ENCODE measurements around the gene TBC1D10B.
"Not testable (repeated sequence)": the region's sequence is repeated elsewhere in the genome, so short reads cannot be mapped to it uniquely, and the experiment has no call there.

TBC1D10B gene

DNA sequence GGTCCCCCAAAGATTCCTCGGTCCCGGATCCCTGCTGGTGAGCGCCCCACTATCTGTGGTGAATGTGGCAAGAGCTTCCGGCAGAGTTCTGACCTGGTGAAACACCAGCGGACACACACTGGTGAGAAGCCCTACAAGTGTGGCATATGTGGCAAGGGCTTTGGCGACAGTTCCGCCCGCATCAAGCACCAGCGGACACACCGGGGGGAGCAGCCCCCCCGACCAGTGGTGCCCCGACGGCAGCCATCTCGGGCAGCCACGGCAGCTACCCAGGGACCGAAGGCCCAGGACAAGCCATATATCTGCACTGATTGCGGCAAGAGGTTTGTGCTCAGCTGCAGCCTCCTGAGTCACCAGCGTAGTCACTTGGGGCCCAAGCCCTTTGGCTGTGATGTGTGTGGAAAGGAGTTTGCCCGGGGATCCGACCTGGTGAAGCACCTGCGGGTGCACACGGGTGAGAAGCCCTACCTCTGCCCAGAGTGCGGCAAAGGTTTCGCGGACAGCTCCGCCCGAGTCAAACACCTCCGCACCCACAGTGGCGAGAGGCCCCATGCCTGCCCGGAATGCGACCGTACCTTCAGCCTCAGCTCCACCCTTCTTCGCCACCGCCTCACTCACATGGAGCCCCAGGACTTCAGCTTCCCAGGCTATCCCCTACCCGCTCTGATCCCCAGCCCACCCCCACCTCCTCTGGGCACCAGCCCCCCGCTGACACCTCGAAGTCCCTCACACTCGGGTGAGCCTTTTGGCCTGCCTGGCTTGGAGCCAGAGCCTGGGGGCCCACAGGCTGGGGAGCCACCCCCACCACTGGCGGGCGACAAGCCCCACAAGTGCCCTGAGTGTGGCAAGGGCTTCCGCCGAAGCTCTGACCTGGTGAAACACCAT is 27.7 kb upstream of the TBC1D10B start:
- DNase-seq, result no peak

DNA sequence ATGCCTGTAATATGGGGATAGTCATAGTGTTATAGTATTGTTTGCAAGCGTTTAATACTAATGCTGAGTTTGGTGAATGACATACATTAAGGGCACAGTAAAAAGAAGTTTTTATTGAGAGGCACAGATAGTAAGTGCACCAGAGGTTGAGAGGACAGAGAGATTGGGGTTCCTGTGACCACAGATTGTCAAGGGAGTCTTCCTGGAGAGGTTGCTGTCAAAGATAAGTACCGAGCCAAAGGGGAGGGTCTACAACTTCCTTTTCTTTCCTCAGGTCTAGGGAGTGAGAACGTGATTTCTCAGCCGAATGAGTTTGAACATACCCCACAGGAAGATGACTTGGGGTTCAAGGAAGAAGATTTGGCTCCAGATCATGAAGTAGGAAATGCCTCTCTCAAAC is 26.8 kb upstream of the TBC1D10B start:
- no peak for DNase-seq

DNA sequence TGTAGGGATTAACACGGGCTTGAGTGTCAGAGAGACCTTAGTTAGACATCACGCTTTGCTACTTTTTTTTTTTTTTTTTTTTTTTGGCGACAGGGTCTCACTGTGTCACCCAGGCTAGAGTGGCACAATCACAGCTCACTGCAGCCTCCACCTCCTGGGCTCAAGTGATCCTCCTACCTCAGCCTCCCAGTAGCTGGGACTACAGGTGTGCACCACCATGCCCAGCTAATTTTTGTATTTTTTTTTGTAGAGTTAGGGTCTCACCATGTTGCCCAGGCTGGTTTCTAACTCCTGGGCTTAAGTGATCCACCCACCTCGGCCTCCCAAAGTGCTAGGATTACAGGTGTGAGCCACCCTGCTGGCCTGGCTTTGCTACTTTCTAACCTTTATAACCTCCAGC is 26.3 kb upstream of the TBC1D10B start:
- not testable (repeated sequence) for DNase-seq

DNA sequence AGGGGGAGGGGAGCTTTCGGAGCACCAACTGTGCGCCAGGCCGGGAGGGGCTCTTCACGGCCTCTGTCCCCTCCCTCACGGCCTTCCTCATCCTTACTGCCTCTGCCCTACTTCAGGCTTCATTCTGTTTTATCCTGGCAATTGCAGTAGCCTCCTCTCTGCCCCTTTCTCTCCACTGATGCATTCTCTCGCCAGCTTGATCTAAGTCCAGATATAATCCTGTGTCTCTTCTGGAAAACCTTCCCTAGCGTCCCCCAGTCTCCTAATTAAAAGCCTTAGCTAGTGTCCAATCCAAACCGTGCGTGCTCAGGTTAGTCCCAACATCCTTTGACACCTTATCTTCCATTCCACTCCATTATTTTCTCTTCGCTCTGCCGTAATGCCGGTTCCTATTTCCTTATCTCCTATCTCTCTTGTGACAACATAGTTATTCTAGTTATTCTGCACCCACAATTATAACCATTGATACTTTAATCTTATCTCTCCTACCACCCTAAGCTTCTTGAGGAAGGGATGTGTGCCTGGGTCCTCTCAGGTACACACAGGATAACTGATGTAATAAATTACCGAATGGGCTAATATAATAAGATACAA is 25.8 kb upstream of the TBC1D10B start:
- DNase-seq, result no peak

DNA sequence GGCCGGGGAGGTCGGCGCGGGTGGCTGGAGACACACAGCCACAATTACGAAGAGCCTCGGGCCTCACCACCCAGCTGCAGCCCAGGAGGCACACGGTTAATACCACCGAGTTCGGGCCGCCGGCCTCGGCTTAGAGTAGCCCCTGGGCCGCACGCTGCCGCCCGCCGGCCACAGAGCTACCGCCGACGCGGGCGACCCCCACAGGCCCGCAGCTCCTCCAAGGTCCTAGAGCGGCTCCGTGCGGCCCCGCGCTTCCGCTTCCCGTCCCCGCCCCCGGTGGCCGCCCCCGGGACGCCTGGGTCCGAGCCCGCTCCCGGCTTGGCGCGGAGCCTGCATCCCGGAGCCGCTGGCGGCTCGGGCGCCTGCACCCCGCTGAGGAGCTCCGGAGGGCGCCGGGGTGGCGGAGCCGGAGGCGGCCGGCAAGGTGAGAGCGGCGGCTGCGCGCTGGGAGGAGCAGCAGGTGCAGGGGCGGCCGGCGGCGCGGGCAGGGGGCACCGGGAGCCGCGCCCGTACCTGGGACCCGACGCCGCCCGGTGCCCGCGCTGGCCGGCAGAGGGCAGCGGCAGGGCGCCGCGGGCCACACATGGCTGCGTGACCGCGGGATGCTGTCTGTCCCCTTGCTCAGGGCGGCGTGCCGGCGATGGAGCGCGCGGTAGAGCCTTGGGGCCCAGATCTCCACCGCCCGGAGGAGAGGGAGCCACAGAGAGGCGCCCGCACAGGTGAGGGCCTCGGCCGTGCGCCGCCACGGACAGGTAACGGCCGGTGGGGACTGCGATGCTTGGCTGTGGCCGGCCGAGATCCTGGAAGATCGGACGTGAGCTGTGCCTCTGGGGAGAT is 25.1 kb upstream of the TBC1D10B start, which contains the start of gene ZNF48:
TSS of gene ZNF48 (plus strand) at position 266 of the 837 bp plus-strand sequence. CDS start at position 641, 375 bp downstream.
- peak; percentile 34 for DNase-seq

DNA sequence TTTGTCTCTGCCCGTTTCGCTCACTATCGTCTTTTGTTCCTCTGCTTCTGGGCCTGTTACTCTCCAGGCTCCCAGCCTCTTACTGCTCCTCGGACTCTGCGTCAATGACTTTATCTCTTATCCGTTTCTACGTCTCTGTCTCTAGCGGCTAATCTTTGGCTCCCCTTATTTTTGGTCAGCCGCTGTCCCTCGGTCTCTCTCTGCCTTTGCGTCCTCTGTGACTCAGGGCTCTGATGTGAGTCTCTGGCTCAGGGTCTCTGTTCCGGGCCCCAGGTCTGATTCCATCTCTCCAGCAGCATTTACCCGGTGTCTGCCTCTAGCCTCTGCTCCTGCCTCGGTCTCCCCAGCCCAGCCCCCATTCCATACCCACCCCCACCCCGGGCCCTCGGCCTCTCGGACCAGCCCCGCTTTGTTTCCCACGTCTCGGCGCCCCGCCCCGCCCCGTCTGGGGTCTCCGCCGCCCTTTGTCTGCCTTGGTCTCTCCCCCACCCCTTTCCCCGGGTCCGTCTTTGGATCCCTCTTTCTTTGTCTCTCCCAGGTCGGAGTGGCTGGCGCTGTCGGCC is 24.4 kb upstream of the TBC1D10B start:
- DNase-seq, result no peak

DNA sequence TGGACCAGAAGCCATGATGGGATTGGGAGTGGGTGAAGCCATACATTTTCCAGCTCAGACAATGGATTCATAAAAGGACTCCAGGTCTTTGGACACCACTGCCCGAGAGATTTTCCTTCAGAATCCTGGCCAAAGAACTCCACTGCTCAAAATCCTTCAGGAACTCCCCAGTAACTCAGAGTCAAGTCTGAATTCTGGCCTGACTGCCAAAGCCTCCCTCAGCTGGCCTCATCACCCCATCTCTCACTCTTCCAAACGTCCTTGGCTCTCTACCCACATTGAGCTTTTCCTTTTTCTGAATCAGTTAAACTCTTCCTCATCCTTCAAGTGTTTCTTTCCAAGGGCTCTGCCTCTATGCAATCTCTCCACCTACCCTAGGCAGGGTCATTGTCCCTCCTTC is 13.2 kb upstream of the TBC1D10B start:
- no peak for DNase-seq

DNA sequence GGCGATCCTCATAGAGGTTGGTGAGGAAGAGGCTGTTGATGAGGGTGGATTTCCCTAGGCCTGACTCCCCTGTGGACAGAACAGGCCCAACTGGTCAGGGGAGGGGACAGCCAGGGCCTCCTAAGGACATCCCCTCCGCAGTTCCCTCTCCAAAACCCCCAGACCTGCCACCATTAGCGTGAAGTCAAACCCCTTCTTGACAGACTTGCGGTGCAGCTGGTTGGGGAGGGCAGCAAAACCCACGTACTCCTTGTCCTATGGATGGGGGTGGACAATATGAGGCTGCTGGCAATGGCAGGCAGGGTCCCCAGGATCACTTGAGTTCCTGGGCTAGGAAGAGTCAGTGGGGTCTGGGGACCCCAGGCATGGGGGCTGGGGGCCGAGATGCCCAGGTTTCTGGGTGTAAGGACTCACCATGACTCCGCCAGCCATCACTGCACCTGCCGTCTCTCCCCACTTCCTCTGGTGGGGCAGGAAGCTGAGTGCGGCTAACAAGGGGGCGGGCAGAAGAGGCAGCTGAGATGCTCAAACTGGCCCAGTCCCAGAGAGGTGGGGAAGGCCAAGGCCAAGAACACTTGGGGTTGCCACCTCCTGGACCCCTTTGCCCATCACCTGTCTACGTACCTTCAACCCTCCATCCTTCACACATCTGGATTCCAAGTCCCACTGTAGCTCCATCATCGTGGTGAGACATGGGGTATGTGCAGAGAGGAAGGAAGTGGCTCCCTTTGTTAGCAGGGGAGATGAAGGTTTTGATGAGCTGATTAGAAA is 12.0 kb upstream of the TBC1D10B start, which contains the start of gene SEPTIN1:
TSS of gene SEPTIN1 (minus strand) at position 451 of the 771 bp plus-strand sequence. CDS start at position 432, 19 bp downstream.
- peak; percentile 71 for DNase-seq

DNA sequence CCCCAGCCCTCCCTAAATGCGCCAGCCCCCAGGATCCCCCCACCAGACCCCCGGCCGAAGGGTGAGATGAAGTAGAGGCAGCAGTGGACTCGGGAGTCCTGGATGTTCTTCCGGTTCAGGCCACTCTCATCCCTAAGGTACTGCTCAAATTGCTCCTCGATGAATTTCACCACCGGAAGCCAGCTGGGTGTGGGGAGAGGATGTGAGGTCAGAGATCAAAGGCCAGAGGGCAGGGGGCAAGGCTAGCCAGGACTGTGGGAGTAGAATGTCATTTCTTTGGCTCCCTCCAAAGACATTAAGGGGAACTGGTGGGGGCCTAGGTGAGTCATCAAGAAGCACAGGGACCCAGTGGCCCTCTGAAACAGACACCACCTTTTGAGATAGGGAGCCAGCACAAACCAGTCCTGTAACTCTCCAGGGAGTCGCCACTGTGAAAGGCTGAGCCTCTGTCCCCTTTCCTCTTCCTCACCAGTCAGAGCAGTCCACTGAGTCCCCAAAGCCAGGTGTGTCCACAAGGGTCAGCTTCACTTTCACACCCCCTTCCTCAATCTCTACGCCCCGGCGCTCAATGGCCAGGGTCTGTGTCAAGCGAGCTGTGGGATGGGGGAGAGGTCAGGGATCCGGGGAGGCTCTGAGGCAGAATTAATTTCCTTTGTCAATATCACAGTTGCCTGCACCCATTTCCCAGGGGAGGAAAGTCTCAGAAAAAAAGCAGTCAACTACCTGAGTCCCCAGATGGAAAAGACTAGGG is 11.2 kb upstream of the TBC1D10B start:
- DNase-seq, result no peak

DNA sequence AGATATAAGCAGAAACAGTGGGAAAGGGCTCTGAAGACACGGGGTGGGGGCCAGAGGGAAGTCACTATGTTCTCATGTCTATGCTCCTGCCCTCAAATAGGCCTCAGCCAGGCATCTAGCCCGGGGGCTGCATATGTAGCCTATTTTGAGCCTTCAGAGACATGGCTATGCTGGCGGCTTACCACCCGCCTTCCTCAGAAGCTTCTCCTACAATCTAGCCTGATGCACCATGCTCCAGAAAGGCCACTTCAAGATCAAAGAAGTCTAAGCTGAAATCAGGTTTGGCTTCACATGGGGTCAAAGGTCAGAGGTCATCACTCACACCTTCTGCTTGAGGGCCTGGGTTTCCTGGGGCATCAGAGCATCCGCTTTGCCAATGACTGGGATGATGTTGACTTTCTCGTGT is 10.5 kb upstream of the TBC1D10B start:
- no peak for DNase-seq

DNA sequence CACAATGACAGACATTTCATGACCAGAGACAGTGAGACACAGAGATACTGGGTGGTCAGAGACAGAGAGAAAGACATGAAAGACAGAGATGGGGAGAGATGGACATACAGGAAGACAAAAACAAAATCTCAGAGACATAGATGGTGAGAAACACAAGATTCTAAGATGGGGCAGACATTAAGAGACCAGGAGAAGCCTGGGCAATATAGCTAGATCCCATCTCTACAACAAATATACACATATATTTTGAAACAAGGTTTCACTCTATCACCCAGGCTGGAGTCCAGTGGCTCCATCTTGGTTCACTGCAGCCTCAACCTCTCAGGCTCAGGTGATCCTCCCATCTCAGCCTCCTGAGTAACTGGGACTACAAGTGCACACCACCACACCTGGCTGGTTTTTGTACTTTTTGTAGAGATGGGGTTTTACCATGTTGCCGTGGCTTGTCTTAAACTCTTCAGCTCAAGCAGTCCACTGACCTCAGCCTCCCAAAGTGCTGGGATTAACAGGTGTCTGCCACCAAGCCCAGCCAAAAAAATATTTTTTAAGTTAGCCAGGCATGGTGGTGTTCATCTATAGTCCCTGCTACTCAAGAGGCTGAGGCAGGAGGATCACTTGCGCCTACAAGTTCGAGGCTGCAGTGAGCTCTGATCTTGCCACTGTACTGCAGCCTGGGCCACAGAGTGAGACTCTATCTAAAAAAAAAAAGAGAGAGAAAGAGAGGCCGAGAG is 9.9 kb upstream of the TBC1D10B start:
- no peak for DNase-seq

DNA sequence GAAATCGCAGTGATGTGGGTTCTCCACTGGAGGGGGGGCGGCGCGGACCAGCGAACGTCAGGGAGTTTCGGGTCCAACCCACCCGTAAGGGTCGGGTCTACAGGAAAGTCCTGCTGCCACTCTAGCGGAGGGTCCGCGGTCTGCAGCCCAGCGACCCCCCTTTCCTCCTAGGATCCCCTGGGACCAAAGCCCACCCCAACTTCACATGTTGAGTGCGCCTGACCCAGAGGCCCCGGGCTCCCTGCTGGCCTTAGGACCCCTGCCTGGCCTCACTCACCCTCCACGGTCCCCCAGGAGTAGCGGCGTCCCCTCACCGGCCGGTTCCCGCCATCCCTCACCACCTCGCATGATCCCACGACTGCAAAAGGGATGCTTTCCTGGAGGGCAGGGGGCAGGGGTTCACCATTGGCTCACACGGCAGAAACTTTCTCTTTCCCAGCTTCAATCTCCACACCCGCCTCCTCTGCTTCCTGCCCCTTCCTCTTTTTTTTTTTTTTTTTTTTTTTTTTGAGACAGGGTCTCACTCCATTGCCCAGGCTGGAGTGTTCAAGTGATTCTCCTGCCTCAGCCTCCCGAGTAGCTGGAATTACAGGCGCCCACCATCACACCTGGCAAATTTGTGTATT is 9.0 kb upstream of the TBC1D10B start:
- DNase-seq, result no peak

DNA sequence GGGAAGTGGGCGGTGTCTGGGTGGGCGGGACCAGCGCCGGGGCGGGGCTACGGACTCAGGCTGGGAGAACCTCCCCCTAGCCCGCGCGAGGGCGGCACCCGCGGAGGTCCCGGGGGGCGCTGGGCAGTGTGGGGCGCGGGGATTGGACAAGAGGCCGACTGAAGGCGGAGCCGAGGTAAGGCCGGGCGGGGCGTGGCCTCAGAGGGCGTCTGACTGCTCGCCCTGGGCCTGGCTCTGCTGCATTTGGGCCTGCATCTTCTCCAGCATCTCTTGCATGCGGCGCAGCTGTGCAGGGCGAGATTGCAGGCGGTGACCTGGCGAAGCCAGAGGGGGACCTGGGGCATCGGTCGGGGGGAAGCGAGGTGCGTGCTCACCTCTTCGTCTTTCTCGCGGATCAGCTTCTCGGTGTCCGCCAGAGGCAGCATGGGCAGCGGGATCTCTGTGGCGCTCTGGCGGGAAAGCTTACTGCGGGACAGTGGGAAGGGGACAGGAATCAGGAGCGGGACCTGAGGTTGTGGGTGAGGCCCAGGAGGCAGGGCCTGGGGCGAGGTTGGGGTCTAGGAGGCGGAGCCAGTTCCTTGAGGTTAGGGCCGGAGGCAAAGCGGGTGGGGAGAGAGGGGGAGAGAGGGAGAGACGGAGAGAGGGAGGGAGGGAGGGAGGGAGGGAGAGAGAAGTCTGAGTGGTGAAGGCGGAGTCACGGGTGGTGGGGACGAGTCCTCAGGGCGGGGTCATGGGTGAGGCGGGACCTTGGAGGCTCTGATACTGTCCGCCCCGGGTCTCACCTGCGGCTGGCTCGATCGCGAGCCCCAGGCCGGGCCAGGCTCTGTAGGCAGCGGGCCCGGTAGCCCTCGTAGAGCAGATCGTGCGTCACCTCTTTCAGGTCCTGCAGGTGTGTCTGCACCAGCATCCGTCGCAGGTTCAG is 8.2 kb upstream of the TBC1D10B start:
- DNase-seq, result peak; percentile 98

DNA sequence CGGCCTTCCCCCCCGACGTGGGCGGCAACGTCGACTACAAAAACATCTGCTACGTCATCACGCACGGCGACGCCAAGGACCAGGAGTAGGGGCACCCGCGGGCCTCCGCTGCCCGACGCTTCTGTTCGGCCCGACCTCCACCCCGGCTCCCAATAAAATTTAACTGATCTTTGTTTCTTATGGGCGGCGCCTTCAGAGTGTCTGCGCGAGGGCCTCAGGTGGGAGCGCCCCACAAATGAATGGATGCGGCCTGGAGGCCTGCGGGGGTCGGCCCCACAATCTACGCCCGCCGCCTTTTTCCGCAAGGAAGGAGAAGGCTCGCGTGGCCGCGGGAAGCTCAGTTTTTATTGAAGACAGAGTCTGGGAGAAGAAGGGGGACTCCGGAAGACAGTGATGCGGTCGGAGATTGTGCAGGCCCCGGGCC is 7.5 kb upstream of the TBC1D10B start:
- peak; percentile 89 for DNase-seq

DNA sequence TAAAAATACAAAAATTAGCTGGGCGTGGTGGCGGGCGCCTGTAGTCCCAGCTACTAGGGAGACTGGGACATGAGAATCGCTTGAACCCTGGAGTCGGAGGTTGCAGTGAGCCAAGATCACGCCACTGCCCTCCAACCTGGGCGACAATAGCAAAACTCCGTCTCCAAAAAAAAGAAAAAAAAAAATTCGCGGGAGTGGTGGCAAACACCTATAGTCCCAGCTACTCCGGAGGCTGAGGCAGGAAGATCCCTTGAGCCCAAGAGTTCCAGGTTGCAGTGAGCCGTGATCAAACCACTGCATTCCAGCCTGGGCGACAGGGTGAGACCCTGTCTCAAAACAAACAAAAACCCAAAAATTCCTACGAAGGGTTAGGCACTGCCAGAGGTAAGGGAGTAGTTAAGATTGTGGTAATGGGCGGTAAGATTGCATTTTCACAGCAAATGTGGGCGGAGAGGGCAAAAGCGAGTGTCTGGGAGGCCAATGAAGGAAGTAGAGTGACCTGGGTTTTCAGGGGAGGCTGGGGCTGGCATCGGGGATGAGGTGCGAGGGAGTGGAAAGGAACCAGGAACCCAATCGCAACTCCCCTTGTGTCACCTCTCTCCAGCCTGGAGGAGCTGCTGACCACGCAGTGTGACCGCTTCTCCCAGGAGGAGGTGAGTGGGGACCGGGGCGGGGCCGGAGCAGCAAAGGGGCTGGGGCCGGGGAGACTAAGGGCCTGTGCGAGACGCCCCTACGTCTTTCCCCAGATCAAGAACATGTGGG is 6.9 kb upstream of the TBC1D10B start:
- DNase-seq, result no peak

DNA sequence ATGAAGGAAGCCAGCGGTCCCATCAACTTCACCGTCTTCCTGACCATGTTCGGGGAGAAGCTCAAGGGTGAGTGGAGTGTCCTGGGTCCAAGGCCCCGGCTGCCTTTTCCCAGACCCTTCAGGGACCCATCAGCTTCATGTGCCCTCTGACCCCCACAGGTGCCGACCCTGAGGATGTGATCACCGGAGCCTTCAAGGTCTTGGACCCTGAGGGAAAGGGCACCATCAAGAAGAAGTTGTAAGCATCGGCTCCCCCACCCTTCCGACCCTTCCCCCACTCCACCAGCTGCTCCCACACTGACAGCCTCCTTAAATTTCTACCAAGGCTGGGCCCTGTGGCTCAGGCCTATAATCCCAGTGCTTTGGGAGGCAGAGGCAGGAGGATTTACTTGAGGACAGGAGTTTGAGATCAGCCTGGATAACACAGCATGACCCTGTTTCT is 6.2 kb upstream of the TBC1D10B start:
- DNase-seq, result no peak

DNA sequence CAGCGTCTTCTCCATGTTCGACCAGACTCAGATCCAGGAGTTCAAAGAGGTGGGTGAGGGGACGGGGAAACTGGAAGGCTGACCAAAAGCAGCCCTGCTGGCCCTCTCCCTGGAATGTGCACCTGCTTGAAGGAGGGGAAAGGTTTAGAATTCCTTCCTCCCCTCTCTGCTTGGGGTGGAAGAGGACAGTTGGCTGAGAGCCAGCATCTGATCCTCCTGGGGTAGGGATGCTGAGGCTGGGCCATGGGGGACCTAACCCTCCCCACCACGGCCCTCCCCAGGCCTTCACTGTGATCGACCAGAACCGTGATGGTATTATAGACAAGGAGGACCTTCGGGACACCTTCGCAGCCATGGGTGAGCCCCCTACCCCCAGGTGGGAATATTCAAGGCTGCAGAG is 5.6 kb upstream of the TBC1D10B start:
- DNase-seq, result no peak

DNA sequence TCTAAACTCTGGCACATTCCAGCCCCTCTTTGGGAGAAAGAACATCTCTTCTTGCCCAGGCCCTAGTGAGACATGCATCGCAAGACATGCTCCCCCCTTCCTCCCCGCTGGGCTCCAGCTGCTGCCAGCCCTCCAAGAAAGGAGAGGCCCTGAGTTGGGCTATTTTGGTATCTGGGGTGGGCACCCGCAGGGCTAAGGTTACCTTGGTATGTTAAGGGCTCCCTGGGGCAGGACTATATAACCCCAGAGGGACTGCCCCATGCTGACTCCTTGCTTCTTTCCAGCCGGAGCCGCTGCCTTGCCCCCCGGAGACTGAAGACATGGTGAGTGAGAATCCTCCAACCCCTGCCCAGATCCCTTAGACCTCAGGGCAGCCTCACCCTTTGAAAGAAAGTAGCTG is 4.2 kb upstream of the TBC1D10B start, which contains the start of gene MYL11:
TSS of gene MYL11 (plus strand) at position 265 of the 400 bp plus-strand sequence. CDS start at position 321, 56 bp downstream.
- DNase-seq, result no peak

All from effector CD4-positive, alpha-beta T cell (primary cell).